ENCODE results near the gene ASXL2.

- TF ChIP-seq CTCF (IDR thresholded peaks at IDR 0.05) (no peak), POLR2A (IDR thresholded peaks at IDR 0.05) (no peak)
Observed at GRCh38 chr2:25794544-25795276, 83.6 kb downstream of the ASXL2 start.

Data from body of pancreas (tissue), 4 donors.